Measurements from ENCODE around the gene SLC29A4. TPM values are rescaled to one million over a fixed set of nuclear protein-coding genes. Genes with fewer than 3 reads are reported as not detected.
"Not testable (repeated sequence)": the region's sequence is repeated elsewhere in the genome, so short reads cannot be mapped to it uniquely, and the experiment has no call there.

Gene SLC29A4
- total and polyA plus RNA-seq, 2 of the 4 experiments (the other 2 are of a cell fraction) = 2.3 to 7.6 TPM

GRCh38 chr7:5248201-5248885 lies 34.4 kb upstream of the SLC29A4 start (continued):
- no peak for TF ChIP-seq CHD1 (IDR thresholded peaks at IDR 0.05; ENCODE audit: low read depth, low read length)

DNA sequence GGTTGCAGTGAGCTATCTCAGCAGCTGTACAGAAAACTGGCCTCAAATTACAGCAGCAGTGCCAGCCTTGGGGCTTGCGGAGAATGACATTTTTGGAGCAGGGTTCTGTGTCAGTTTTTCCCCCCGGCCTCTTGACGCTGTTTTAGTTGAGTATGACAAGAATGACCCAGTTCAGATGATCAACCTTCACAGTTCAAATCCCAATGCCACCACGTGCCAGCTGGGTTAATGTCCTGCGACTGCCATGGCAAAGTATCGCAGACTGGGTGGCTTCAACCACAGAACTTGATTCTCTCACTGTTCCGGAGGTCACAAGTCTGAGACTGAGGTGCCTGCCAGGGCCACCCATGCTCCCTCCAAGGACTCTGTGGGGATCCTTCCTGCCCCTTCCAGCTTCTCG lies 32.0 kb upstream of the SLC29A4 start:
- H3K18ac ChIP-seq (ENCODE audit: low read depth, low read length); H3K4me2 ChIP-seq (ENCODE audit: low read depth, low read length); H3K4me1 ChIP-seq (ENCODE audit: control insufficient read depth, insufficient read depth, low read length); H4K5ac ChIP-seq (ENCODE audit: low read depth, low read length); H3K27ac ChIP-seq (ENCODE audit: insufficient read depth, low read length); H3K9me1 ChIP-seq (ENCODE audit: insufficient read depth, low read length); intact Hi-C loops (cut with micrococcal nuclease); H3K56ac ChIP-seq (ENCODE audit: extremely low read depth, insufficient read depth, low read length); H4K20me1 ChIP-seq (ENCODE audit: insufficient read depth, low read length); H3K23ac ChIP-seq (ENCODE audit: low read depth, low read length); H3K4ac ChIP-seq (ENCODE audit: low read depth, low read length); dilution Hi-C loops (cut with HindIII; ENCODE audit: low sequenced_read_pairs, unreplicated experiment); H2BK5ac ChIP-seq (ENCODE audit: low read depth, low read length, poor library complexity, severe bottlenecking); H2AFZ ChIP-seq (replicated peaks; ENCODE audit: low read length, poor library complexity); CTCF ChIA-PET; H3K27me3 ChIP-seq (ENCODE audit: control insufficient read depth, insufficient read depth, low read length); H3K9me3 ChIP-seq (ENCODE audit: control insufficient read depth, insufficient read depth, low read length); H2BK15ac ChIP-seq (ENCODE audit: low read depth, low read length); POLR2A ChIA-PET (ENCODE audit: unreplicated experiment); H3K9ac ChIP-seq (ENCODE audit: low read depth, low read length); H2AK5ac ChIP-seq (ENCODE audit: low read depth, low read length); H3K36me3 ChIP-seq (ENCODE audit: control insufficient read depth, insufficient read depth, low read length); ATAC-seq (ENCODE audit: low read depth); H2BK20ac ChIP-seq (ENCODE audit: low read depth, low read length); H2BK120ac ChIP-seq (ENCODE audit: low read depth, low read length); H3K79me1 ChIP-seq (ENCODE audit: low read depth in 1 of 2, low read length in 2 of 2); H4K91ac ChIP-seq (ENCODE audit: insufficient read depth, low read depth, low read length); in situ Hi-C loops (cut with MboI; ENCODE audit: low sequenced_read_pairs); H2AK9ac ChIP-seq (replicated peaks; ENCODE audit: low read depth, low read length, poor library complexity); BruUV-seq (replicated peaks); DNase-seq; H4K8ac ChIP-seq (ENCODE audit: low read depth in 2 of 2, low read length in 2 of 2); H3K14ac ChIP-seq (replicated peaks; ENCODE audit: low read depth, low read length); H3K4me3 ChIP-seq (ENCODE audit: insufficient read depth, low read depth, low read length): not testable (repeated sequence)
- 84% methylated on average over 4 of the region's 8 CpGs; no CpG with 5 or more reads in 1 of the 2 experiments for WGBS, 2 experiments (ENCODE audit: extremely low coverage in 2 of 2, insufficient read length in 1 of 2)

- not testable (repeated sequence) for DNase-seq
Measured at GRCh38 chr7:5253529-5253928, 29.2 kb upstream of the SLC29A4 start.

More at GRCh38 chr7:5253529-5253928, 29.2 kb upstream of the SLC29A4 start:
- no CpG with 5 or more reads among the region's 14 CpGs for WGBS, 2 experiments (ENCODE audit: extremely low coverage in 2 of 2, insufficient read length in 1 of 2)
- H3K36me3 ChIP-seq (ENCODE audit: control insufficient read depth, insufficient read depth, low read length); H2BK20ac ChIP-seq (ENCODE audit: low read depth, low read length); in situ Hi-C loops (cut with MboI; ENCODE audit: low sequenced_read_pairs); H3K4me2 ChIP-seq (ENCODE audit: low read depth, low read length); H2BK5ac ChIP-seq (ENCODE audit: low read depth, low read length, poor library complexity, severe bottlenecking); H2AK5ac ChIP-seq (ENCODE audit: low read depth, low read length); H4K91ac ChIP-seq (ENCODE audit: insufficient read depth, low read depth, low read length); dilution Hi-C loops (cut with HindIII; ENCODE audit: low sequenced_read_pairs, unreplicated experiment); H3K4ac ChIP-seq (ENCODE audit: low read depth, low read length); BruUV-seq (replicated peaks); H2AK9ac ChIP-seq (replicated peaks; ENCODE audit: low read depth, low read length, poor library complexity); H3K4me3 ChIP-seq (ENCODE audit: insufficient read depth, low read depth, low read length); H3K27me3 ChIP-seq (ENCODE audit: control insufficient read depth, insufficient read depth, low read length); H3K14ac ChIP-seq (replicated peaks; ENCODE audit: low read depth, low read length); POLR2A ChIA-PET (ENCODE audit: unreplicated experiment); H3K79me1 ChIP-seq (ENCODE audit: low read depth in 1 of 2, low read length in 2 of 2); H3K9me1 ChIP-seq (ENCODE audit: insufficient read depth, low read length); H4K5ac ChIP-seq (ENCODE audit: low read depth, low read length); H3K27ac ChIP-seq (ENCODE audit: insufficient read depth, low read length); H3K9ac ChIP-seq (ENCODE audit: low read depth, low read length); H3K9me3 ChIP-seq (ENCODE audit: control insufficient read depth, insufficient read depth, low read length); H2BK15ac ChIP-seq (ENCODE audit: low read depth, low read length); H3K56ac ChIP-seq (ENCODE audit: extremely low read depth, insufficient read depth, low read length); H4K20me1 ChIP-seq (ENCODE audit: insufficient read depth, low read length); H4K8ac ChIP-seq (ENCODE audit: low read depth in 2 of 2, low read length in 2 of 2); H3K23ac ChIP-seq (ENCODE audit: low read depth, low read length); H2BK120ac ChIP-seq (ENCODE audit: low read depth, low read length); ATAC-seq (ENCODE audit: low read depth); H3K4me1 ChIP-seq (ENCODE audit: control insufficient read depth, insufficient read depth, low read length); H2AFZ ChIP-seq (replicated peaks; ENCODE audit: low read length, poor library complexity); intact Hi-C loops (cut with micrococcal nuclease); CTCF ChIA-PET; H3K18ac ChIP-seq (ENCODE audit: low read depth, low read length): not testable (repeated sequence)
